Measurements from ENCODE around the gene TAF3.

The TAF3 gene

DNA sequence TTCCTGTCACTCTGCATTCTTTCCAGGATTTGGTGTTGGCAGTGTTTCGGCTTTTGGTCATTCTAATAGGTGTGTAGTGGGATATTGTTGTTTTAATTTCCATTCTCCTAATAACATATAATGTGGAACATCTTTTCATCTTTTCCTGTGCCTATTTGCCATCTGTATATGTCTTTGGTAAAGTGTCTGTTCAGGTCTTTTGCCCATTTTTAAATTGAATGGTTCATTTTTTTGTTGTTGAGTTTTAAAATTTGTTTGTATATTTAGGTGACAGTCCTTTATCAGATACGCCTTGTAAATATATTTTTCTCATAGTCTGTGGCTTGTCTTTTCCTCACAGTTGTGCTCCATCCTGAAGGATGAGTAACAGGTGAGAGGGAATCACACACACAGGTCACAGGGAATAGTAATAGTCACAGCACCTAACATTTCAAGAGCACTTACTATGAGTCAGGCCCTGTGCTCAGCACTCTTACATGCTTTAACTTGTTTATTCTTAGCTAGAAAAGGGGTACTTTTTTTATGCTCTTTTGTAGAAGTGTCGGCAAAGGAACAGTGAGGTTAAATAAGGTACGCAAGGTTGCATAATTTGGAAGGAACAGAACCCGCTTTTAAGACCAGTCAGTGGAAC, 119.1 kb downstream of the TAF3 start:
- no peak for DNase-seq (ENCODE audit: low read depth)

DNA sequence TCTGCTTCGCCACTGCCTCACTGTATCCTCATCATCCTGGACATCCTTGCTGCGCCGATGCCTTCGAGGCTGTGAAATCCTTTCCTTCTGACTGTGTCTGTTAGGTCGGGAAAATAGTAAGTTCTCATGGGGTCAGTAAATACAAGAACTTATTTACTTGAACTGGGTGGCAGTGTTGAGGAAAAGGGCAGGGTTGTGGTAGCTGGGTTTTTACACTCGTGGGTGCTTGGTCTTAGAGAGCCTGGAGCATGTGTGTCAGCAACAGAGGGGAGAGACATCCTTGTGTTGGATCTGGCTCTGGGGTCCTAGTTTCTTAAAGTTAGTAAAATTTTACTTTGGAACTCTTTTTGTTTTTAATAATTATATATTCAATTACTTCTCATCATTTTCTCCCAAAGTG, 123.3 kb downstream of the TAF3 start:
- DNase-seq (ENCODE audit: low read depth): no peak

DNA sequence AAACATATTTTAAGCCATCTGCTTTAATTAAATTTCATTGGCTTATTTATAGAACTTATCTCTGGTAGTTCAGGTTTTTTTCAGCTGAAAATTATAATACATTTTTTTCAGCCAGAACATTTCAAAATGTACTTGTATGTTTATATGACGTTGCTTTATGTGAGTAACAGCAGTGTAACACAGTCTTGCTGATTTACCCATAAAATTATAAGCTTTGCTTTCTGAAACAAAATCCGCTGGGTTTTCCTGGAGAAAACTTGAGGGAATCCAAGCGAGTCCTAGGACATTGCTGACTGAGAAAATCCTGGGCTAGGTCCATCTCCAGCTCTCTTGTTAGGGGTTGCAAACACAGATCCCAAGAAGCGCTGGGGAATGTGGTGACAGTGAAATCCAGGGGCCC, 124.0 kb downstream of the TAF3 start:
- no peak for DNase-seq (ENCODE audit: low read depth)

DNA sequence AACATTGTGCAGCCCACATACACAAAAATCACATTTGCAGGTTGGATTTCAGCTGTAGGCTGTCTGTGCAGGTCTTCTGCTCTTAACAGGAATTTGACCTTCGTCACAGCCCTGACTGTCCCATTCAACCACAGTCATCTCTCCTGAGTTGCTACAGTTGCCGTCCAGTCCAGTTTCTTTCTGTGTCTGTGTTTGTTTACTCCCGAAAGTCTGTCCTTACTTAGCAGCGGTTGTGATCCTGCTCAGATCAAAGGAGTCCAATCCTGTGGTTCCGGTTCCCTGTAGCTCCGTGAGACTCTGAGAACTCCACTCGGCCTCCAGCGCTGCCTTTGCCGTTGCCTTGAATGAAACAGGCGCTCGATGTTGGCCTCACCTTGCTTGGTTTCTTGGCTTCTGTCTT, 124.6 kb downstream of the TAF3 start:
- no peak for DNase-seq (ENCODE audit: low read depth)

DNA sequence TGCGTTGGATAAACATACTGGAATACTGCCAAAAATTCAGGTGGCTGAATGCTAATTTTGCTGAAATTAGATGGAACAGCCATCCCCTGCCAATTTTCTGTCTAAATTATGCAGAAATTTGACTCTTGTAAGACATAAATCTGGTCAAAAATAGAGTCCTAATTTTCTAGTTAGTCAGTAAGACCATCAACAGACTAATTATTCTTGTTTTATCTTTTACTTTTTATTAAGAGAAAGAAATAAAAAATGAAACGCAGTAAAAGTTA, 125.8 kb downstream of the TAF3 start:
- no peak for DNase-seq (ENCODE audit: low read depth)

- no peak for DNase-seq (ENCODE audit: low read depth)
These were observed 126.2 kb downstream of the TAF3 start for GRCh38 chr10:7944537-7944936.

- DNase-seq (ENCODE audit: low read depth): no peak
These were observed 126.7 kb downstream of the TAF3 start for GRCh38 chr10:7945034-7945433.

DNA sequence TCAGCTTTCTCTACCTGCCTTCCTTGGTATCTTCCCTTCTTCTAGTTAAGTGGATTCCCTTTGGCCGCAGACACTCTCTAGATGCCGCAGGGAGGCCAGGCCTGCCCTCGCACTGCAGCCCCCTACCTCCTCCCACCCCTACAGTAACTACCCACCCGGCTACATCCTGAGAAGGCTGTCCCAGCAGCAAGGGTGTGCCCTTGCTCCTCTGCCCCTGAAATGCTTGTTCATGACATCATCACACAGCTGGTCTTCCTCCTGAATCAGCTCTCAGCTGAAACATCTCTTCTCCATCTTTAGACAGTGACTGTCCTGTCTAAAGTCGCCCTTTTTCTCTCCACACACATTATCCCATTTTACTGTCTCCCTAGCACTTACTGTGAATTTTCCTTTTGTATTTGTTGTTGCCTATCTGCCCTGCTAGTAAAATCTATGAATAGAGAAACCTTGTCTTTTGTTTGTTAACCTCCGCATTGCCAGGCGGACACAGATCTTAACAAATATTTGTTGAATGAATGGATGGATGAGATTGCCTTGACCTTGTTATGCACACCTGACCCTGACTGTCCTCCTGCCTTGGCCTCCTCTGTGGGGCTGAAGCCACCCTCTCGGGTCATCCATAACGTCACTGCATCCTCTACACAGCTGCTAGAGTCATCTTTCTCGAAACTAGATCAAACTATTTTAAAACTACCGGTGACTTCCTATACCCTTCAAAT, 127.3 kb downstream of the TAF3 start:
- no peak for DNase-seq (ENCODE audit: low read depth)

GRCh38 chr10:7948371-7949000, 130.2 kb downstream of the TAF3 start:
- DNase-seq (ENCODE audit: low read depth): no peak

DNA sequence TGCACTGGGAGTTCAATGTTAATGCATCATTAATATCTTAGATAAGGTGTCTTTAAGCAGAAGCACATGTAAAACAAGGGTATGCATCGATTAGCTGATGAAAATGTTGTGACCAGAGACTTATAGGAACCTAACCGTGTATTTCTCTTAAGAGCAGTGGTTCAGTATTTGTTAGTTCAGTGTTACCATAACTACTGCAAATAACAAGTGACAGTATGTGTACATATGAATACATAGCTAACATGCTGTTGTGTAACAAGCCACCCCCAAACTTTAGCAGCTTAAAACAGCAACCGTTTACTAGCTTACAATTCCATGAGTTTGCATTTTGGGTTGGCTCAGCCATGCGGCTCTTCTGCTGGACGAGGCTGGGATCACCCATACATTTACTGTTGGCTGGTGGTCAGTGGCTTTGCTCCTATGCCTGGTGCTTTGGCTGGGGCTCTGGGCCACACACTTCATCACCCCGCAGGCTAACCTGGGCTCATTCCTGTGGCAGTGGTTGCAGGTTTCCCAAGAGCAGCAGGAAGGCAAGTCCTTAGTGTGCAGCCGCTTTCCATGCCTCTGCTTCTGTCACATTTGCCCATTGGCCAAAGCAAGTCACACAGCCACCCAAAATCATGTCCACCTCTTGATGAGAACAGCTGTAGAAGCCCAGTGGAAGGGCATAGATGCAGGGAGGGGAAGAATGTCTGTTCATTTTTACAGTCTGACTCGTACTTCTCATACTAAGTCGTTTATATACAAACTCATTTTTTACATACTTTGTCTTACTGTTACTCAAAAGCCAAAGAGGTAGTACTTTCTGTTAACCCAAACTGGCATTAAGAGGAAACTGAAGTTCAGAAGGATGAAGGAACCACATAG, 132.9 kb downstream of the TAF3 start:
- DNase-seq (ENCODE audit: low read depth): no peak

DNA sequence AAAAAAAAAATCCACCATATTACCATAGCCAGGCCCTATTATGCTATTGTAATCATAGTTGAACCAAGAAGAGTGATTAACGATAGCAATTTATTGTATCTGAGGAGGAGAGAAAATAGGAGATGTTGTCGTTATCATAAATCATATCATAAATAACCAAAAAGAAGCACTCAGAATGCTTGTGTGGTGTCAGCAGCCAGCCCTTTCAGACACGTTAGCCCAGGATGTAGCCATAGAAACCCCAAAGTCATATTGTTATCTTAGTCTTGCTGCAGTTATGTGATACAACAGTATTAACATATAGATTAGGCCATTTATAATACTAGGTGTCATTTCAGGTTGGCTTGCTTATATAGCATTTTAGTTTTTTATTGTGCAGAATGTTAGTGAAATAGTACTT, 134.0 kb downstream of the TAF3 start:
- DNase-seq (ENCODE audit: low read depth): no peak

DNA sequence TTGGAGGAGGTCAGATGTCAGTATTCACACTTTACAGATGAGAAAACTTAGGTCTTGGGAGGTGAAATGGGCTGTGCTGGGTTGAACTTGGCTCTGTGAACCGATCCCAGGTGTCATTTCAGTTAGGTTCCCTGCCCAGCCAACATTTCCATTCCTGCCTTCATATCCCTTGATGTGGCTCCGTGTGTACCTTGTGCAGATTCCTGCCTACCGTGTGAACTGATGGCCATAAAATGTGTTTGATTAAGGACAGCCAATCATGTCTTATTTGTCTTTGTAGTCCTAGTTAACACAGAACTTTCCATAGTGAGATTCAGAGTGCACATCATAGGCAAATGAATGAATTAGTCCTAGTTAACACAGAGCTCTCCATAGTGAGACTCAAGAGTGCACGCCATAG, 135.1 kb downstream of the TAF3 start:
- DNase-seq (ENCODE audit: low read depth): no peak

GRCh38 chr10:7955446-7955845, 137.1 kb downstream of the TAF3 start:
- no peak for DNase-seq (ENCODE audit: low read depth)

DNA sequence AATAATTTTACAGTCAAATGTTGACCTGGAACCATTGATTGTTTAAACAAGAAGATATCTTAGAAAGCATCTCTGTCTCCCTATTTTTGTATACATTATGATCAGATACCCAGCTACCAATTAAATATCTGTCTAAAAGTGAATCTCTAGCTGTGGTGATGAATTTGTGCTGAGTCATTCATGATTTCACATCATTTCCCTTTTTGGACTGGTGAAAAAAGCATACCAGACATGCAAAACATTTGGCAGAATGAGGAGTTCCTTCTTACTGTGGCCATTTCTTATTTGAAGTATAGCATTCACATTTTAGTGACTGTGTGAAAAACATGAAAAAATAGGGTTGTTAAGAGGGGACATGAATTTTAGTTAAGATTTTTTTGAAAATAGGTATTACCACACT, 138.2 kb downstream of the TAF3 start:
- no peak for DNase-seq (ENCODE audit: low read depth)

GRCh38 chr10:7957591-7957990, 139.3 kb downstream of the TAF3 start:
- no peak for DNase-seq (ENCODE audit: low read depth)

DNA sequence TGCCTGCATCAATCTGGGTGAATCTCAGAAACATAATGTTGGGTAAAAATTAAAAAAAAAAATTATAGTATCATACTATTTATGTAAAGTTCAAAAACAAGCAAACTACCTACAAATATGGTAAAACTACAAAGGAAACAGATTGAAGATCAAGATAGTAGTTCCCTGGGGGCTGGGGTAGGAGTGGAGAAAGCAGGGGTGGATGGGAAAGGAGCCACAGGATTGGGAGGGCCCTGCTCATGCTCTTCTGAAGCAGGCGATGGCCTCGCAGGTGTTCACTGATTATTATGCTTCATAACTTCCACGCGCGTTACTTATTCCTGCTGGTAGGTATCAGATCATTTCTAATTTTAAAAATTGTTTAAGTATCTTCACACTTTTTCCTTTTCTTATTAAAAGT, 140.1 kb downstream of the TAF3 start:
- no peak for DNase-seq (ENCODE audit: low read depth)

DNA sequence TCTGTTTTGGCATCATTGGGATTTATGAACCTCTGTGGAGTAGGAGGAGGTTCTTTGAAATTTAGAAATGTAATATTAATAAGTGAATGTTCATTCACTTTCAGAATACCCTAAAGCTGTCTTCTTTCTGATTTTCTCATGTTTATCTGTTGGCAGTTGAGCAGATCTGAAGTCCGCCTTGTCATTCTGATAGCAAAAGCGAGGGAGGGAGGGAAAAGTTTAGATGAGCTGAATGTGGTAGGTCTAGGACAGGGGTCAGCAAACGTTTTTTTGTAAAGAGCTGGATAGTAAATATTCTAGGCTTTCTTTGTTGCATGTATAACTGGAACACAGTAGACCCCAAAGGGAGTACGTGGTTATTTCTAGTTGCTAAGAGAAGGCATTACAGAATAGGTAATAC, 141.8 kb downstream of the TAF3 start:
- DNase-seq (ENCODE audit: low read depth): no peak

GRCh38 chr10:7962592-7962991, 144.3 kb downstream of the TAF3 start:
- DNase-seq (ENCODE audit: low read depth): no peak

DNA sequence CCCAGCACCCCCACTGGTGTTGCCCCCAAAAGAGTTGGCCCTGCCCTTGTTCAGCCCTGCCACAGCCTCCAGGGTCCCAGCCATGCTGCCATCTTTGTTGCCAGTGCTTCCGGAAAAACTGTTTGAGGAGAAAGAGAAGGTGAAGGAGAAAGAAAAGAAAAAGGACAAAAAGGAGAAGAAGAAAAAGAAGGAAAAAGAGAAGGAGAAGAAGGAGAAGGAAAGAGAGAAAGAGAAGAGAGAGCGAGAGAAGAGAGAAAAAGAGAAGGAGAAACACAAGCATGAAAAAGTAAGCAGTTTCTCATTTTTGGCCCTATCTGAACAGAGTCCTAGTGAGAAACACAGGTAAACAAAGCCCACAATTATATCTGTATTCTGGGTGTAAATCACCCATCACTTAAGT, 147.2 kb downstream of the TAF3 start:
- no peak for DNase-seq (ENCODE audit: low read depth)

DNA sequence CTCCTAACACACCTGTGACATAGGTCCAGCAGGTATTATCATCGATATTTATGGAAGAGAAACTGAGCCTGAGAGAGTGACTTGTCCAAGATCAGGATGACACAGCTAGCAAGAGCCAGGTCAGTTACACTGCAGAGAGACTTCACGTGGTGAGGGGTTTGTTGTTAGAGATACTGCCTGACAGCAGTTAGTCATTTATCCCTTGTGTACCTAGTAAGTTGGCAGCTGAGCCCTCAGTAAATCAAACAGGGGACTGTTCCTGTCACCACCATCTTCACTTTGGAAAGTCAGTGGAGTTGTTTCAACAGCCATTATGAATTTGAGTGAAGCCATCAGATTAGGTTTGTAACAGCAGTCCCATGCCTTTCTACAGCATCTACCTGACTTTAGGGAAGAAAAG, 148.7 kb downstream of the TAF3 start:
- DNase-seq (ENCODE audit: low read depth): no peak

GRCh38 chr10:7968510-7969112, 150.3 kb downstream of the TAF3 start:
- DNase-seq (ENCODE audit: low read depth): no peak

GRCh38 chr10:7969623-7970022, 151.3 kb downstream of the TAF3 start:
- no peak for DNase-seq (ENCODE audit: low read depth)

- DNase-seq (ENCODE audit: low read depth): no peak
These were observed 153.6 kb downstream of the TAF3 start for GRCh38 chr10:7971949-7972348.
